GM12864 (cell line): Measurements from ENCODE around the gene KCNQ1.

Experiments used
- DNase-seq: peaks from one replicate; pipeline ENCODE4 v3.0.0-alpha.2; 2011; ENCODE audit warnings: low read depth
- H3K4me3 ChIP-seq: 2 replicates; pipeline ENCODE4 v1.5.1; 2011; ENCODE audit warnings: mild to moderate bottlenecking, low read depth, low read length, control low read depth
- TF ChIP-seq, protein P1 (sequence below): IDR thresholded peaks from 2 replicates; pipeline ENCODE4 v1.5.1; 2011; ENCODE audit warnings: low read depth, mild to moderate bottlenecking, moderate library complexity, low read length, control low read depth, inconsistent platforms; ENCODE audit errors: missing control alignments

The KCNQ1 gene

GRCh38 chr11:2570211-2570811 is 125.5 kb downstream of the KCNQ1 start:
- no peak for DNase-seq
- no peak overlapping the region for H3K4me3 ChIP-seq
- TF ChIP-seq, protein P1, sequence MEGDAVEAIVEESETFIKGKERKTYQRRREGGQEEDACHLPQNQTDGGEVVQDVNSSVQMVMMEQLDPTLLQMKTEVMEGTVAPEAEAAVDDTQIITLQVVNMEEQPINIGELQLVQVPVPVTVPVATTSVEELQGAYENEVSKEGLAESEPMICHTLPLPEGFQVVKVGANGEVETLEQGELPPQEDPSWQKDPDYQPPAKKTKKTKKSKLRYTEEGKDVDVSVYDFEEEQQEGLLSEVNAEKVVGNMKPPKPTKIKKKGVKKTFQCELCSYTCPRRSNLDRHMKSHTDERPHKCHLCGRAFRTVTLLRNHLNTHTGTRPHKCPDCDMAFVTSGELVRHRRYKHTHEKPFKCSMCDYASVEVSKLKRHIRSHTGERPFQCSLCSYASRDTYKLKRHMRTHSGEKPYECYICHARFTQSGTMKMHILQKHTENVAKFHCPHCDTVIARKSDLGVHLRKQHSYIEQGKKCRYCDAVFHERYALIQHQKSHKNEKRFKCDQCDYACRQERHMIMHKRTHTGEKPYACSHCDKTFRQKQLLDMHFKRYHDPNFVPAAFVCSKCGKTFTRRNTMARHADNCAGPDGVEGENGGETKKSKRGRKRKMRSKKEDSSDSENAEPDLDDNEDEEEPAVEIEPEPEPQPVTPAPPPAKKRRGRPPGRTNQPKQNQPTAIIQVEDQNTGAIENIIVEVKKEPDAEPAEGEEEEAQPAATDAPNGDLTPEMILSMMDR, result no peak

DNA sequence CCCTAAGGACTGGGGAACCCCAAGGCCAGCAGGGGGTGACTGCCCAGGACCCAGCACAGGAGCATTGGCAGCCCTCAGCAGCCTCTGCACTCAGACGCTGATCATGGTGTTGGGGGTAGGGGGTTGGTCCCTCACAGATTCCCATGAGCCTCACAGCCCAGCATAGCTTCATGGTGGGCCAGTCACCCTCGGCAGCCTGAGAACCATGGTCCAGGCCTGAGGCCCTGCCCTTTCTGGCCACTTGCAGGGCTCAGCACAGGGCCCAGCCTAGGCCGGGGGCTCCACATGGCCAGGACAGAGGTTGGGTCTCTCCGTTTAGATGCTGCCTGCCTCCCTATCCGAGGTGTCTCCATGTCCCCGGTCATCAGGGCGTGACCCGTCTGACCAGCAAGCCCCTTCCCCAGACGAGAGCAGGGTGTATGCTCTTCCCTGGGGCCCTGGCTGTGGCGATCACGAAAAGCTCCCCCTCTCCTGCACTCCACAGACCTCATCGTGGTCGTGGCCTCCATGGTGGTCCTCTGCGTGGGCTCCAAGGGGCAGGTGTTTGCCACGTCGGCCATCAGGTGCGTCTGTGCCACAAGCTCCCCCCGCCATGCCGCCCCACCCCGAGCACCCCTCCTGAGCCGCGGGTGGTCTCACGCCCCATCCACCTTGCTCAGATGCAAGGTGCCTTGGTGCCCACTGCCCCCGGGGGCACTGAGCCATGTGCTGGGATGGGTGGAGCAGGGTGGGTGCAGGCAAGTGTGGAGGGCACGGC is 126.2 kb downstream of the KCNQ1 start:
- no peak for DNase-seq
- TF ChIP-seq, protein P1, result no peak
- no peak overlapping the region for H3K4me3 ChIP-seq

- no peak for DNase-seq
- TF ChIP-seq, protein P1, result no peak
- H3K4me3 ChIP-seq, result no peak overlapping the region
Observed at GRCh38 chr11:2571598-2572281, 126.9 kb downstream of the KCNQ1 start.

DNA sequence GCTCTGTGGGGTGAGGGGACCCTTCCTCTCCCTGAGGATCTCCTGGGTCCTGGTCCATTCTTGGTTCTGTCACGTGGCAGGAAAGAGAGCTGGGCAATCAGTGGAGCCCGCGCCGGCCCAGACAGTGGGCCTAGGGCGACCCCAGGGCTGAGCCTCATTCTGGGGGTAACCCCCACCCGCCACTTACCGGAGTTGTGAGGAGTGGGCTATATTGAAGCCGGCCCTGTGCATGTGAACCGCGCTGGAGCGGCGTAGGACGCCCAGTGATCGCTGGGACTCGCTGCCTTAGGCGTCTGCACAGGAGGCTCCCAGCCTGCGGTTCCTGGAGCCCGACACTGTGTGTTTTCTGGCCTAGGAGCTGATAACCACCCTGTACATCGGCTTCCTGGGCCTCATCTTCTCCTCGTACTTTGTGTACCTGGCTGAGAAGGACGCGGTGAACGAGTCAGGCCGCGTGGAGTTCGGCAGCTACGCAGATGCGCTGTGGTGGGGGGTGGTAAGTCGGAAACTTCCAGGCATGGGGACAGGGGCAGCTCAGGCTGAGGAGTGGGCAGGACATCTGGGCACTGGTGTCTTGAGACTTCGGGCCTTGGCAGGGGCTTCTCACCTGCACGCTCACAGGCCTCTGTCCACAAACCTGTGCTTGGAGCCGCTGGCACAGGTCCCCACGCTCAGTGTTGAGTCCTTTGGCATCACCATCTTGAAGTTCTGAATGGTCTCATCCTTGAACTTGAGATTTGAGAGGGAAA is 127.9 kb downstream of the KCNQ1 start:
- no peak overlapping the region for H3K4me3 ChIP-seq
- DNase-seq, result no peak
- TF ChIP-seq, protein P1, result no peak

GRCh38 chr11:2573240-2574042 is 128.6 kb downstream of the KCNQ1 start:
- DNase-seq, result no peak
- TF ChIP-seq, protein P1, result no peak
- H3K4me3 ChIP-seq, result no peak overlapping the region

GRCh38 chr11:2574043-2574552 is 129.3 kb downstream of the KCNQ1 start:
- no peak overlapping the region for H3K4me3 ChIP-seq
- DNase-seq, result no peak
- TF ChIP-seq, protein P1, result no peak
